ENCODE measurements around the gene SLC27A4. TPM values are rescaled to one million over a fixed set of nuclear protein-coding genes. Genes with fewer than 3 reads are reported as not detected.

The SLC27A4 gene
- total and polyA plus RNA-seq, 2 donors (not counting 1 experiment from before 2014, with no cell fraction given): 10.0 to 12.9 TPM

DNA sequence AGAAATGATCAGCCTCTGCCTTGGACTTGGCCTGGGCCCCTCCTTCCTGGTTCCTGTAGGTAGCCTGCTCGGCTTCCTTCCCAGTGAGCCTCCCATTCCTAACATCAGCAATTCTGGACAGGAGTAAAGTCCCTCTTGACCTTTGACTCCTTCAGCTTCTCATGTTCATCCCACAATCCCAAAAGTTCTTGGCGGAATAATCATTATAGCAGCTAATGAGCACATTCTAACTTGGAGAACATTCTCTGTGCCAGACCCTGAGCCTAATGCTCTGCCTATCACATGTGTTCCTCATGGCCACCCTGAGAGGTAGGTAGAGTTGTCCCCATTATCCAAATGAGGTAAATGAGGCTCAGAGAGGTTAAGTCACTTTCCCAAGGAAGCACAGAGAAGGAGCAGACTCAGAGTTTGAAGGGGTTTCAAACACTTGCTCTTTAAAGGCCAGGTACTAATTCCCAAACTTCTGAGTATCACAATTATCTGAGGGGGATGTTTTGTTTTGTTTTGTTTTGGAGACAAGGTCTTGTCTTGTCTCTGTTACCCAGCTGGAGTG lies 43.0 kb upstream of the SLC27A4 start:
- Mint-ChIP-seq H3K9me3 (ENCODE audit: insufficient read depth) (no peaks in the 10 kb centered on the region), H3K4me1 (no peaks in the 10 kb centered on the region), H3K27ac (no peak overlapping the region), H3K4me3 (no peak overlapping the region), H3K27me3 (no peaks in the 10 kb centered on the region)
- Histone ChIP-seq H3K4me3 (ENCODE audit: control extremely low read depth in 1 of 5, extremely low read depth in 1 of 5, insufficient read depth in 1 of 5, low read depth in 2 of 5, low read length in 4 of 5) (no peak overlapping the region), H2AFZ (ENCODE audit: insufficient read depth, low read depth, low read length, poor library complexity, severe bottlenecking) (no peak overlapping the region), H3K27me3 (replicated peaks in 1 of 4; ENCODE audit: control extremely low read depth in 1 of 4, control insufficient read depth in 3 of 4, insufficient read depth in 4 of 4, low read length in 3 of 4) (no peaks in the 10 kb centered on the region), H4K20me1 (ENCODE audit: control insufficient read depth, insufficient read depth, low read length, poor library complexity, severe bottlenecking) (no peaks in the 10 kb centered on the region), H3K4me2 (replicated peaks; ENCODE audit: low read depth, low read length, poor library complexity, severe bottlenecking) (no peak overlapping the region), H3K79me2 (ENCODE audit: control insufficient read depth, insufficient read depth, low read length) (no peaks in the 10 kb centered on the region), H3K9me3 (ENCODE audit: control extremely low read depth in 1 of 3, control insufficient read depth in 2 of 3, insufficient read depth in 1 of 3, low read length in 2 of 3) (no peaks in the 10 kb centered on the region), H3K36me3 (replicated peaks in 1 of 2; ENCODE audit: control extremely low read depth in 1 of 2, control insufficient read depth in 1 of 2, extremely low read depth in 1 of 2, insufficient read depth in 2 of 2, low read length in 1 of 2) (no peaks in the 10 kb centered on the region), H3K4me1 (ENCODE audit: control insufficient read depth in 2 of 2, insufficient read depth in 2 of 2, low read length in 2 of 2) (no peaks in the 10 kb centered on the region), H3K27ac (ENCODE audit: low read length in 2 of 2) (no peak overlapping the region), H3K9ac (ENCODE audit: low read length) (no peak overlapping the region)
- TF ChIP-seq, protein P1, sequence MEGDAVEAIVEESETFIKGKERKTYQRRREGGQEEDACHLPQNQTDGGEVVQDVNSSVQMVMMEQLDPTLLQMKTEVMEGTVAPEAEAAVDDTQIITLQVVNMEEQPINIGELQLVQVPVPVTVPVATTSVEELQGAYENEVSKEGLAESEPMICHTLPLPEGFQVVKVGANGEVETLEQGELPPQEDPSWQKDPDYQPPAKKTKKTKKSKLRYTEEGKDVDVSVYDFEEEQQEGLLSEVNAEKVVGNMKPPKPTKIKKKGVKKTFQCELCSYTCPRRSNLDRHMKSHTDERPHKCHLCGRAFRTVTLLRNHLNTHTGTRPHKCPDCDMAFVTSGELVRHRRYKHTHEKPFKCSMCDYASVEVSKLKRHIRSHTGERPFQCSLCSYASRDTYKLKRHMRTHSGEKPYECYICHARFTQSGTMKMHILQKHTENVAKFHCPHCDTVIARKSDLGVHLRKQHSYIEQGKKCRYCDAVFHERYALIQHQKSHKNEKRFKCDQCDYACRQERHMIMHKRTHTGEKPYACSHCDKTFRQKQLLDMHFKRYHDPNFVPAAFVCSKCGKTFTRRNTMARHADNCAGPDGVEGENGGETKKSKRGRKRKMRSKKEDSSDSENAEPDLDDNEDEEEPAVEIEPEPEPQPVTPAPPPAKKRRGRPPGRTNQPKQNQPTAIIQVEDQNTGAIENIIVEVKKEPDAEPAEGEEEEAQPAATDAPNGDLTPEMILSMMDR (IDR thresholded peaks at IDR 0.05): no peak
- no peak for TF ChIP-seq EZH2 (IDR thresholded peaks at IDR 0.05; ENCODE audit: borderline replicate concordance, insufficient read depth, low read depth, low read length, poor library complexity, severe bottlenecking)
- ATAC-seq (ENCODE audit: low read depth): no peak
- DNase-seq: no peak
- 88% methylated on average over 1 of the region's 2 CpGs for WGBS (ENCODE audit: insufficient coverage)
- CTCF ChIA-PET: interaction anchor here (0.6 to 2.6 kb wide), 6 partner anchors 9 to 737 kb away, joined by 3 to 13 read pairs (median 4); partner anchors contain the start of gene URM1
- intact Hi-C loops (cut with micrococcal nuclease): loop anchor here (10.0 kb wide), 1 partner anchor 118 kb away; no protein-coding TSS in a partner anchor
- POLR2A ChIA-PET: no interaction called here
